ENCODE measurements around the gene FTO. TPM values are rescaled to one million over a fixed set of nuclear protein-coding genes. Genes with fewer than 3 reads are reported as not detected.
"Not testable (repeated sequence)": the region's sequence is repeated elsewhere in the genome, so short reads cannot be mapped to it uniquely, and the experiment has no call there.

FTO gene
- total RNA-seq, 4 donors from 2014 or later: 102 to 138 (median 130) TPM

DNA sequence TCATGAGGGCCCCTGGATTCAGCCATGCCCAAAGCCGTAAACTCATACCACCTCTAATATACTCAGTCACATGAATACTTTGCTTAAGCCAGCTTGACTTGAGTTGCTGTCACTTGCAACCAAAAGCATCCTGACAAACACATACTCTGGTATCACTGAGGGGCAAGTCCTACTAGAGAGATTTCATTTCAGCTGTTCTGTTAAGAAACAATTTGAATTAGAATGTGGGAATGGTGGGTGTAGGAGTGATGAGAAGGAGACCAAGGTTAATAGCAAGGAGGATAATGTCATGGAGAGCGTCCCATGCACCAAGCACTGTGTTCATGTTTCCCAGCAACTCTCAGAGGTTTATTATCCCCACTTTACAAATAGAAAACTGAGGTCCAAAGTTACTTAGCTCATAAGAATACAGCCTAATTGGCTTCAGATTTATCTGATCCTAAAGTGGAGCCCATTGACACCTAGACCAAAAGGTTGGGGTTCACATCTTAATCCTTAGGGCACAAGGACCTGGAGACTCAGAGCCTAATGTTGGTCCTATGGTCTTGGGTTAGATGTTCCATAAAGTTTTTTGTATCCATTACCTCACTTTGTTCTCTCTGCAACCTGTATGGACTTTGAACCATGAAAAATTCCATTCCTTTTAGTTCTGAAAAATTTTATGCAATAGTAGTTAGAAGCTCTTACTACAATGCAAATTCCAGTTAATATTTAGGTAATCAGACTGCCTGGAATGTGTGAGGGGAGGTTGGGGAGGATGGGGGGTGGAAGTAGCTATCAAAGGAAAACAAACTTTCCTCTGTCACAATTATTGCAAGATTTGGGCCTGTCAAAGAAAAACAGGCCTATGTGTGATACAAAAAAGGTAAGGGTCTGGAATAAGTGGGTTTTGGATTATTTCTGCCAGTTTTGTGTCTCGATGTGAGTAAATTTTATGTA lies 476.7 kb downstream of the FTO start:
- Histone ChIP-seq H3K36me3 (no peaks in the 10 kb centered on the region), H3K9me3 (peaks cover 0 to 3% (median 0%) of the 10 kb centered on the region in 3 donors), H3K27ac (no peak overlapping the region), H3K4me3 (no peak overlapping the region), H3K4me1 (peaks cover 0 to 5% (median 0%) of the 10 kb centered on the region in 3 donors), H3K27me3 (peaks cover 8% of the 10 kb centered on the region)
- ATAC-seq: no peak
- TF ChIP-seq CTCF (IDR thresholded peaks at IDR 0.05): no peak
- no peak for TF ChIP-seq POLR2A (IDR thresholded peaks at IDR 0.05)
- TF ChIP-seq EP300 (IDR thresholded peaks at IDR 0.05): no peak
- TF ChIP-seq POLR2AphosphoS5 (IDR thresholded peaks at IDR 0.05): no peak
- WGBS, 2 donors (ENCODE audit: low coverage in 1 of 2): 50 to 85% methylated on average over 2 to 3 of the region's 3 CpGs

GRCh38 chr16:54181683-54182329 lies 477.9 kb downstream of the FTO start:
- H3K9me3 ChIP-seq, ATAC-seq, H3K27ac ChIP-seq, H3K4me3 ChIP-seq, H3K36me3 ChIP-seq, H3K27me3 ChIP-seq, H3K4me1 ChIP-seq: not testable (repeated sequence)
- 83 to 92% methylated on average over 6 to 7 of the region's 10 CpGs for WGBS, 2 donors (ENCODE audit: low coverage in 1 of 2)

GRCh38 chr16:54185045-54185444 lies 481.1 kb downstream of the FTO start:
- Histone ChIP-seq H3K27me3 (peaks cover 18% of the 10 kb centered on the region), H3K36me3 (no peaks in the 10 kb centered on the region), H3K27ac (no peak overlapping the region), H3K4me1 (no peaks in the 10 kb centered on the region), H3K4me3 (no peak overlapping the region), H3K9me3 (peaks cover 0 to 7% (median 0%) of the 10 kb centered on the region in 3 donors)
- TF ChIP-seq POLR2A (IDR thresholded peaks at IDR 0.05) (no peak), EP300 (IDR thresholded peaks at IDR 0.05) (no peak), CTCF (IDR thresholded peaks at IDR 0.05) (no peak), POLR2AphosphoS5 (IDR thresholded peaks at IDR 0.05) (no peak)
- no peak for ATAC-seq
- WGBS, 2 donors (ENCODE audit: low coverage in 1 of 2): 43 to 87% methylated on average over 1 to 2 of the region's 2 CpGs

DNA sequence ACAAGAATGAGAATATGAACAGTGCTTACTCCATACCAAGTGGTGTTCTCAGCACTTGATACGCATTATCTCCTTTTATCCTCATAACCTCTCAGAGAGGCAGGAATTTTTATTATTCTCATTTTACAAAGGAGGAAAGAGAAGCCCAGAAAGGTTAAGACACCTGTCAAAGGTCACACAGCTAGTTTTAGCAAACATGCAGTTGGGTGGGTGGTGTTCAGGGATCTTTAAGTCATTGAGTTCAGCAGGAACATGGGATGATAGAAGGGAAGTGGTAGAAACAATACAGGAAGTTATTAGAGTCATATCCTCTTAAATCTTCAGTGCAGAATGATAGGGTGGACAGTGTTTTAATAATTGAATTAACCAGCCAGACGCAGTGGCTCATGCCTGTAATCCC lies 487.2 kb downstream of the FTO start:
- H3K27me3 ChIP-seq: peaks cover 47% of the 10 kb centered on the region
- TF ChIP-seq POLR2A (IDR thresholded peaks at IDR 0.05): no peak
- no peak for TF ChIP-seq EP300 (IDR thresholded peaks at IDR 0.05)
- no peak for TF ChIP-seq CTCF (IDR thresholded peaks at IDR 0.05)
- TF ChIP-seq POLR2AphosphoS5 (IDR thresholded peaks at IDR 0.05): no peak
- 60 to 88% methylated on average over 2 of the region's 2 CpGs for WGBS, 2 donors (ENCODE audit: low coverage in 1 of 2)
- H3K36me3 ChIP-seq: no peaks in the 10 kb centered on the region
- no peak overlapping the region for H3K4me3 ChIP-seq
- H3K4me1 ChIP-seq: peaks cover 0 to 16% (median 0%) of the 10 kb centered on the region in 3 donors
- peaks cover 0 to 17% (median 0%) of the 10 kb centered on the region in 3 donors for H3K9me3 ChIP-seq
- no peak for ATAC-seq
- H3K27ac ChIP-seq: no peak overlapping the region

- WGBS, 2 donors (ENCODE audit: low coverage in 1 of 2): 73 to 95% methylated on average over 3 of the region's 3 CpGs
- H3K9me3 ChIP-seq: peaks cover 0 to 17% (median 0%) of the 10 kb centered on the region in 3 donors
- TF ChIP-seq POLR2A (IDR thresholded peaks at IDR 0.05) (no peak), EP300 (IDR thresholded peaks at IDR 0.05) (no peak), POLR2AphosphoS5 (IDR thresholded peaks at IDR 0.05) (no peak), CTCF (IDR thresholded peaks at IDR 0.05) (no peak)
- ATAC-seq: no peak
- no peak overlapping the region for H3K27ac ChIP-seq
- H3K27me3 ChIP-seq: peaks cover 47% of the 10 kb centered on the region
- H3K36me3 ChIP-seq: no peaks in the 10 kb centered on the region
- H3K4me3 ChIP-seq: no peak overlapping the region
- H3K4me1 ChIP-seq: peaks cover 0 to 16% (median 0%) of the 10 kb centered on the region in 3 donors
Measured at GRCh38 chr16:54191592-54191991, 487.6 kb downstream of the FTO start.
